ENCODE measurements around the gene AP3B1.

Gene AP3B1

GRCh38 chr5:78287833-78288232 lies 6.7 kb downstream of the AP3B1 start:
- DNase-seq, result no peak

- DNase-seq, result no peak
Measured at GRCh38 chr5:78287169-78287568, 7.3 kb downstream of the AP3B1 start.

DNA sequence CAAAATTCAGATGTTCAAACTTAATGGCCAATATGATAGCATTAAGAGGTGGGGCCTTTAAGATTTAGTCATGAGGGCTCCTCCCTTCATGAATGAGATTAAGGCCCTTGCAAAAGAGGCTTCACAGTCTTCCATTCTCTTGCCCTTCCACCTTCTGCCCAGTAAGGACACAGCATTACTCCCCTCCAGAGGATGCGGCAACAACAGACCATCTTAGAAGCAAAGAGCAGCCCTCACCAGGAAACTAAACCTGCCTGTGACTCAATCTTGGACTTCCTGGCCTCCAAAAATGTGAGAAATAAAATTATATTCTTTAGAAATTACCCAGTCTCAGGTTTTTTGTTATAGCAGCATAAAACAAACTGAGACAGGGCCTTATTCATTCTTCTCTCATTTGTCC lies 8.2 kb downstream of the AP3B1 start:
- DNase-seq, result no peak

DNA sequence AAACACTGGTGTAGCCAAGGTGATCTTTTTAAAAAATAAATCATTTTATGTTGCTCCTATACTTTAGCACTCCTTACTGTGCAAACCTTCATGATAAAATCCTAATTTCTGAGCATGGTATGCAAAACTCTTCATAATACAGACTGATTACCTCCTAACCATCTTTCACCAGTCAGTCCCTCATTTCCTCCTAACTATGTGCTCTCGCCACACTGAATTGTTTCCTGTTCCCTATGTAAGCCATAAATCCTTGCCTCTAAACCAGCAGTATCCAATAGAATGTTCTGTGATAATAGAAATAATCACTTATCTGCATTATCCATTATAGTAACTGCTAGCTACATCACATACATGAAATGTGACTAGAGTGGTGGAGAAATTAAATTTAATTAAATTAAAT lies 10.7 kb downstream of the AP3B1 start:
- no peak for DNase-seq

DNA sequence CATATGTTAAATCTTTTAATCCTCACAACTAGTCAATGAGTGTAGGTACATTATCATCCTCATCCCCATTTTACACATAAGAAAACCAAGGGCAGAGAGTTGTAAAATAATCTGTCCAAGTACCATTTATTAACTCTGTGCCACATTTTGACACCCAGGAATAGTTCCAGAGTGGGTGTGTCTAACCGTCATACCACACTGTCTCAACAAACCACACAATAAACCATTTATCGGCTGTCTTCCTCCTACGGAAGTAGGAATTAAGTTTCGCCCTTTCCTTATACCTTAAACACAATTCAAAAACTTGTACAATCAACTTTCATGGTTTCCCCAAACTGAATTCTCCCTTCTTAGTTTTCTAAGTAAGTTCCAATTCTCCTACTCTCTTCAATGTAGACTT lies 11.4 kb downstream of the AP3B1 start:
- no peak for DNase-seq

DNA sequence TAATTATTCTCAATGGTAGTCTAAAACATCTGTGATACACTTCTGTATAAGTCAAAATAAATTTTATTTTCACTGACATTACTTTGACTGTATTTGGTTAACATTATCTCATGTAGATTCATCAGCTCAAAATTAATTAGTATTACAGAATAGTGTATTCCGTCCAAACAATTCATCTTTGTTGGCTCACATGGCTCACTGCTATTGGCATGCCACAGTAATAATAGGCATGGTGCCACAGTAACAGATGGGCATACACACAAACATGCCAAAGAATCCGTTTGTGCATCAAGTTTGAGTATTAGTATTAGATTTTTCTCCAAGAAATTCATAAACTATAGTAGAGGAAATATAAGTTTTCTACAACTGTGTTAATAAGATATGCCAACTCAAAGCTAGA lies 14.2 kb downstream of the AP3B1 start:
- DNase-seq, result no peak

GRCh38 chr5:78279194-78279593 lies 15.3 kb downstream of the AP3B1 start:
- no peak for DNase-seq

- no peak for DNase-seq
Measured at GRCh38 chr5:78277715-78278114, 16.8 kb downstream of the AP3B1 start.

GRCh38 chr5:78275998-78276543 lies 18.4 kb downstream of the AP3B1 start:
- DNase-seq, result no peak

DNA sequence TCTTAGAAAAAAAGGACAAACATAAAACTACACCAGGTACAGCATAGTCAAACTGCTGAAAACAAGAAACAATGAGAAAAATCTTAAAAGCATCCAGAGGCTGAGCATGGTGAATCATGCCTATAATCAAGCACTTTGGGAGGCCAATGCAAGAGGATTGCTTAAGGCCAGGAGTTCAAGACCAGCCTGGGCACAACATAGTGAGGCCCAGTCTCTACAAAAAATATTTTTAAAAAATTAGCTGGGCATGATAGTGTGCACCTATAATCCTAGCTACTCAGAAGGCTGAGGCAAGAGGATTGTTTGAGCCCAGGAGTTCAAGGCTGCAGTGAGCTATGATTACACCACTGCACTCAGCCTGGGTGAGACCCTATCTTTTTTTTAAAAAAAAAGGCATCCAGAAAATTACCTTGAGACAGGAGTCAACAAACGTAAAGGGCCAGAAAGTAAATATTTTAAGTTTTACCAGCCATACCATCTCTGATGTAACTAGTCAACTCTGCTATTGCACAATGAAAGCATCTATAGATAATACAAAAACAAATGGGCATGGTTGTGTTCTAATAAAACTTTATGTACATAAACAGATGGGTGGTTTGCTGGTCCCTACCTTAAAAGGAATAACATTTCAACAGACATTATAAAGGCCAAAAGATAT lies 19.8 kb downstream of the AP3B1 start:
- DNase-seq, result no peak

DNA sequence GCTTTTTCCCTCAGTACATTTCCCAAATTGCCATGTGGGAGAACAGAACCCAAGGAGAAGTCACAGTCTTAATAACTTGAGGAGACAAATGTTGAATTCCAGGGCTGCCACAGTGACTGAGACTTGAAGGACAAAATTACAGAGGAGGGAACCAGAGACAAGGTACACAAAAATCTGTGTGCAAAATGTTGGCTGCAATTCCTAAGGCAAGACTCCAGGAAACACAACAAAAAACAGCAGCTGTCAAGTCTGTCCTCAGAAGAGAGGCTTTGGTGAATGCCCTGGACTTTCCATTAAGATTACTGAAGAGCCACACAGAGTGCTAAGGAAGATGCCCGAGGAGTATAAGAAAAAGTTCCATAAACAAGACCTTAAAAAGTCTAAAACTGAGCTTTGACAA lies 21.1 kb downstream of the AP3B1 start:
- DNase-seq, result no peak

DNA sequence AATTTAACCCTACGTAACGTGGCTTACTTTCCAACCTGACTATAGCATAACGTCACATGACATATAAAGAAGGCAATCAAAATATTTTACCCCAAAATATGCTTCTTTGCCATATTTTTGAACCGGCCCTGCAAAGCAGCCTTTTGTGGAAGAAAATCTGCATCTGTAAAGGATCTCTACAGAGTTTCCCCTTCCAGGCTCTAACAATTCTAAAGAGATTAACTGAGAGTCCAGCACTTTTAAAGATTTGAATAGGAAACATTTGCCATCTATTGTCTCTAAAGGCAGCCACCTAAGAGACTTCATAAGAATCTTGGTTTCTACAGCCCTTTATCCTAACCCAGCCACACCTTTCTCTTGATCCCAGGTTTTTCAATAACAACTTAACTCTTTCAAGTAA lies 22.7 kb downstream of the AP3B1 start:
- no peak for DNase-seq

DNA sequence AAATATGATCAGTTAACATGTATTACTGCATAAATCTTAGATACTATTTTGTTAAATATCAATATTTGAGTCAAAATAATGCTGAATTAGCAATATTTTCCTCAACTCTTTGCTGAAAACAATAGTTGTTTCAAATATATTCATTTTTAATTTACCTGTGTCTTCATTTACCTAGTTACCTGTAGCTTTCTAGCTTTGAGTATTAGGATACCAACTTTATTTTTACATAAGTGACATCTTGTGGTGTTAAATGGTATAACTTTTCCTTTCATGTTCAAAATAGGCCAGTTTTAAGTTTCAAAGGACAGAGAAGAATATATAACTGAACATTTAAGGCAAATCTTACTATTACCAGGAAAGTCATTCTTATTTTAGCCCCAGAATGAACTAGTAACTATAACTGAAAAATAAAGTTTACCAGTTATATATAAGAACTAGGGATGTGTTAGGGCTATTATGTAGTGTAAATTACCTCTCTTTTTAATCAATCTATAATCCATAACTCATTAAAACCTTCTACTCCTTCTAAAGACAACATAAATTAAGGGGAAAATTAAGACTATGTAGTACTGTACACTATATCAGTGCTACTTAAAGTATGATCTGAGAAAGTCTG lies 25.3 kb downstream of the AP3B1 start:
- no peak for DNase-seq

- DNase-seq, result no peak
Measured at GRCh38 chr5:78268356-78268755, 26.1 kb downstream of the AP3B1 start.

- DNase-seq, result no peak
Measured at GRCh38 chr5:78265163-78265562, 29.3 kb downstream of the AP3B1 start.

- DNase-seq, result no peak
Measured at GRCh38 chr5:78264600-78264999, 29.9 kb downstream of the AP3B1 start.

GRCh38 chr5:78260771-78261170 lies 33.7 kb downstream of the AP3B1 start:
- no peak for DNase-seq

- no peak for DNase-seq
Measured at GRCh38 chr5:78253201-78253600, 41.3 kb downstream of the AP3B1 start.

DNA sequence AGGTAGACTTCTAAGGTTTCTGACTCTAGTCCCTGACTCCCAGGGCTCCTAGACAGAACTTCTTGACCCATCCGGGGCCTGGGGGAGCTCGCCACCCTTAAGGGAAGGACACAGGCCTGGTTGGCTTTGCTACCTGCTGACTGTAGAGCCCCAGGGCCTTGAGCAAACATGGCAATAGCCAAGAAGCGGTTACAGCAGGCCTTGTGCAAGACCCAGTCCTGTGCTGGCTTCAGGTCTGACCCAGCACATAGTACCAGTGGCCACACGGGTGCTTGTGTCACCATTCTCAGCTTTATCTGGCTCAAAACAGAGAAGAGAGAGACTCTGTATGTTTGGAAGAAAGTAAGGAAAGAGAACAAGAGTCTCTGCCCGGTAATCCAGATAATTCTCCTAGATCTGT lies 41.8 kb downstream of the AP3B1 start:
- no peak for DNase-seq

GRCh38 chr5:78251663-78252284 lies 42.7 kb downstream of the AP3B1 start:
- DNase-seq, result no peak

- DNase-seq, result no peak
Measured at GRCh38 chr5:78245136-78245535, 49.4 kb downstream of the AP3B1 start.

- DNase-seq, result no peak
Measured at GRCh38 chr5:78243639-78244038, 50.9 kb downstream of the AP3B1 start.

DNA sequence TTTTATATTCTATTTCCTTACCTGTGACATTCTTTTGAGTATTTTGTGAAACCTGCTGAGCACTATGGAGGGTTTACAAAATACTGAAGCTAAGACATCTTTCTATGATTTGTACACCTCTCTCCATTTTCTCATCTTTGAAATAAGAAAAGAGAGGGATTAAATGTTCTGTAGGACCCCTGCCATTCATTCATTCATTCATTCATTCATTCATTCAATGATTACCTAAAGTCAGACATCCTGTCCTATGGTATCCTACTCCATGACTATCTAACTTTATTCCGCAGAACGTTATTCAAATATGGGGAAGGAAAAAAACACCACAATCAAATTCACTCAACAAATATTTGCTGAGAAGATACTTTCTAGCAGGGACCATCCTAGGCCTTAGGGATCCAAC lies 51.4 kb downstream of the AP3B1 start:
- no peak for DNase-seq

- DNase-seq, result no peak
Measured at GRCh38 chr5:78242001-78242400, 52.5 kb downstream of the AP3B1 start.

Data from activated naive CD4-positive, alpha-beta T cell (primary cell).